MCF 10A (cell line): ENCODE measurements around the gene TNFAIP2. TPM values are rescaled to one million over a fixed set of nuclear protein-coding genes. Genes with fewer than 3 reads are reported as not detected.

Experiments used
- Bru-seq: library from RNA; stranded (reverse); fragments of 400-500 nt; gene quantifications from one replicate; lab custom pipeline; 2021; lab: Mats Ljungman, UMichigan
- BruChase-seq, 2 experiments: library from RNA; stranded (reverse); fragments of 400-500 nt; gene quantifications; one replicate each; lab custom pipeline; 2021; lab: Mats Ljungman, UMichigan
- BruUV-seq: library from RNA; stranded (reverse); fragments of 400-500 nt; replicated peaks from 2 replicates; lab custom pipeline; 2021; lab: Mats Ljungman, UMichigan
- CTCF ChIA-PET: fragments of 300-600 bp; sonication (Branson Sonifier 250); formaldehyde crosslinking; extraction: SDS; loops from one replicate; lab custom pipeline; 2021; ENCODE audit warnings: antibody characterized with exemption, inconsistent platforms; lab: Yijun Ruan, JAX
- POLR2A ChIA-PET: fragments of 300-600, 350-650 bp; sonication (Branson Sonifier 250); formaldehyde crosslinking; extraction: SDS; loops from one replicate; lab custom pipeline; 2020; ENCODE audit warnings: antibody characterized with exemption, inconsistent platforms; lab: Yijun Ruan, JAX
- DNase-seq: peaks from one replicate; pipeline ENCODE4 v3.0.0-alpha.2; 2018; ENCODE audit not compliant: unreplicated experiment
- H3K27ac Mint-ChIP-seq: one replicate; pipeline ENCODE4 v1.8.0; 2022; ENCODE audit warnings: mild to moderate bottlenecking, low read depth, mixed read lengths; ENCODE audit not compliant: unreplicated experiment
- H3K27me3 Mint-ChIP-seq: one replicate; pipeline ENCODE4 v1.8.0; 2022; ENCODE audit warnings: mixed read lengths; ENCODE audit not compliant: insufficient read depth, unreplicated experiment
- H3K36me3 Mint-ChIP-seq: one replicate; pipeline ENCODE4 v1.8.0; 2022; ENCODE audit warnings: mild to moderate bottlenecking, moderate library complexity, mixed read lengths; ENCODE audit not compliant: insufficient read depth, unreplicated experiment
- H3K4me1 Mint-ChIP-seq: one replicate; pipeline ENCODE4 v1.8.0; 2022; ENCODE audit warnings: mixed read lengths; ENCODE audit not compliant: insufficient read depth, unreplicated experiment
- H3K4me3 Mint-ChIP-seq: one replicate; pipeline ENCODE4 v1.8.0; 2022; ENCODE audit warnings: mild to moderate bottlenecking, moderate library complexity, mixed read lengths; ENCODE audit not compliant: unreplicated experiment
- H3K9me3 Mint-ChIP-seq: one replicate; pipeline ENCODE4 v1.8.0; 2022; ENCODE audit warnings: mixed read lengths; ENCODE audit not compliant: unreplicated experiment
- intact Hi-C: fragments of 100-400 bp; cut with micrococcal nuclease; formaldehyde crosslinking; loops from 2 replicates; pipeline ENCODE4 v1.14.1; 2022
- long read RNA-seq: library from polyadenylated mRNA; stranded (forward); transcript quantifications from one replicate; pipeline ENCODE4 v2.0.0, GENCODE V29; 2022
- total RNA-seq: library from RNA; stranded (reverse); gene quantifications from 2 replicates; pipeline ENCODE4 v1.2.3, GENCODE V29; 2022
- TF ChIP-seq, protein P1 (sequence below): fragments of 200-600 bp; IDR thresholded peaks from one replicate; pipeline ENCODE4 v1.8.0; 2022; ENCODE audit warnings: antibody characterized with exemption, mild to moderate bottlenecking; ENCODE audit not compliant: unreplicated experiment

Gene TNFAIP2, protein sequence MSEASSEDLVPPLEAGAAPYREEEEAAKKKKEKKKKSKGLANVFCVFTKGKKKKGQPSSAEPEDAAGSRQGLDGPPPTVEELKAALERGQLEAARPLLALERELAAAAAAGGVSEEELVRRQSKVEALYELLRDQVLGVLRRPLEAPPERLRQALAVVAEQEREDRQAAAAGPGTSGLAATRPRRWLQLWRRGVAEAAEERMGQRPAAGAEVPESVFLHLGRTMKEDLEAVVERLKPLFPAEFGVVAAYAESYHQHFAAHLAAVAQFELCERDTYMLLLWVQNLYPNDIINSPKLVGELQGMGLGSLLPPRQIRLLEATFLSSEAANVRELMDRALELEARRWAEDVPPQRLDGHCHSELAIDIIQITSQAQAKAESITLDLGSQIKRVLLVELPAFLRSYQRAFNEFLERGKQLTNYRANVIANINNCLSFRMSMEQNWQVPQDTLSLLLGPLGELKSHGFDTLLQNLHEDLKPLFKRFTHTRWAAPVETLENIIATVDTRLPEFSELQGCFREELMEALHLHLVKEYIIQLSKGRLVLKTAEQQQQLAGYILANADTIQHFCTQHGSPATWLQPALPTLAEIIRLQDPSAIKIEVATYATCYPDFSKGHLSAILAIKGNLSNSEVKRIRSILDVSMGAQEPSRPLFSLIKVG
- total RNA-seq (17.9 and 19.1 TPM in 2 replicates), Bru-seq, nascent RNA (percentile 38 among the genes with signal in this experiment), BruChase-seq, experiment 1, labeled RNA remaining after a 6-hour chase (percentile 58 among the genes with signal in this experiment), BruChase-seq, experiment 2, labeled RNA remaining after a 2-hour chase (percentile 44 among the genes with signal in this experiment)
- long read RNA-seq, full-length matches to known transcripts: 3 of 19 reads
- long read RNA-seq, partial matches to known transcripts: 8 of 19 reads
- long read RNA-seq, other reads (novel, unspliced or antisense): 8 of 19 reads

DNA sequence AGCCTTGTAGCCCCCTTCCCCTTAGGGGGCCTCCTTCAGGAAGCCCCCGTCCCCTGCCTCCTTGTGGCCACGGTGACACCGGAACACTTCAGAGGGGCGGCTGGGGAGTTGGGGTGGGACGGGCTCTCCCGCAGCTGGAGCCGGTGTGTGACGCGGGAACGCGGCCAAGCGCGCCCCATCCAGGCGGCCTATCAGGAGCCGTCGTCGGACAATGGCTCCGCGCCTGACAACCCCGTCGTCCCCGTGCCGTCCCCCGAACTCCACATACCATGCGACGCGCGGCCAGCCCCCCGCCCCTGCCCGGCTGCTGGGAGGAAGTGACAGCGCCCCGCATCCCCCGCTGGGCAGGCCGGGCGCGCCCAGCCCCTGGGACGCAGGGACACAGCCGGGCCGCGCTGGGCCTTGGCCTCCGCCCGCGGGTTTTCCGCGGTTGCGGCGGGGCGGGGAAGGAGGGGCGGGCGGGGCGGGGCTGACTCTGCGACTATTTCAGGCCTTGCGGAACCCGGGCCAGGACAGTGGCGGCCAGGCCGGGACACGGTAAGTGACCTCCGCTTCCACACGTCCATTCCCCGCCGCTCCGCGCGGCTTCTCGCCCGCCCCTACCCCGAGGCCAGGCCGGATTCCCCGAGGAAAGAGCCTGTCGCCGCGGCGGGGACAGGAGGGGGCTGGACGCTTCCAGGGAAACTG, at the start of gene TNFAIP2:
Gene TNFAIP2 (plus strand): TSS at position 515 of the 687 bp plus-strand sequence. CDS start 2,997 bp downstream, outside the sequence.
- POLR2A ChIA-PET: no interaction called here

DNA sequence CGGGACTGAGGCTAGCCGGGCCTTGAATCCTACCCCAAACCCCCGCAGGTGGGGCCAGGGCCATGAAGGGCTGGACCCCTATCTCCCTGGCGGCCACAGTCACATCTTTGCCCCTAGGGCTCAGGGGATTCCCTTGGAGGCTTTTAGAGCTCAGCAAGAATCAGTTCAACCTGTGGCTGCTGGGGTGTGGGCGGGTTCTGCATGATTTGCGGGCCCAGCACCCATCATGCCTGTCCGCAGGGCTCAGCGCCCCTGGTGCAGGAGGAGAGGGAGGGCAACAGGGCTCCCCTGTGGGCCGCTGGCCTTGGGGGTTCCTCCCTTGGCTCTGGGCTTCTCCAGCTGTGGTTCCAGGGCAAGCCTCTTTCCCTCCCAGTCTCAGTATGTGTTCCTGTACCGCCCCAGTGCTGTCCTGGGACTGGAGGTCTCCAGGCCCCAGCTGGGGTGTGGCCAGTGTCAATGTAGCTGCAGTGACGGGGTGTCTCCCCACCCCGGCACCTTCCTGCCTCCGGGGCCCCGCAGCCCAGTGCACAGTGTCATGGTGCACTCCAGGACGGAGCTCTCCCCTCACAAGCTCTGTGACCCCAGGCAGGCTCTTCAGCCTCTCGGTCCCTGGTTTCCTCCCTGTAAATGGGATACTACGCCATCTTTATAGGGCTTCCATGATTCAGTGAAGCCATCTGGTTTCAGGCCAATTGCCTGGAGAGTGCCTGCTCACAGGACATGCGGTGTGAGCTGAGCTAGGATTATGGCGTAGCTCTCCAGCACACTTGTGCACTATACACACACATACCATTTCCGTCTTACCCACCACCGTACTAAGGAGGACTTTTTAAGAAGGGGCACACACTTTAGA, 49.2 kb upstream of the TNFAIP2 start:
- ChIA-PET CTCF (interaction anchor here (0.5 to 3.0 kb wide), 16 partner anchors 23 to 503 kb away, joined by 3 to 20 read pairs (median 4); no protein-coding TSS in a partner anchor), POLR2A (interaction anchor here (0.6 to 1.4 kb wide), 7 partner anchors 17 to 80 kb away, joined by 3 to 4 read pairs (median 3); partner anchors contain the start of gene CDC42BPB)
- Mint-ChIP-seq H3K4me3 (no peak overlapping the region), H3K27ac (no peak overlapping the region), H3K36me3 (no peaks in the 10 kb centered on the region), H3K27me3 (no peaks in the 10 kb centered on the region), H3K4me1 (peaks cover 6% of the 10 kb centered on the region), H3K9me3 (no peaks in the 10 kb centered on the region)
- no peak for DNase-seq
- TF ChIP-seq, protein P1, sequence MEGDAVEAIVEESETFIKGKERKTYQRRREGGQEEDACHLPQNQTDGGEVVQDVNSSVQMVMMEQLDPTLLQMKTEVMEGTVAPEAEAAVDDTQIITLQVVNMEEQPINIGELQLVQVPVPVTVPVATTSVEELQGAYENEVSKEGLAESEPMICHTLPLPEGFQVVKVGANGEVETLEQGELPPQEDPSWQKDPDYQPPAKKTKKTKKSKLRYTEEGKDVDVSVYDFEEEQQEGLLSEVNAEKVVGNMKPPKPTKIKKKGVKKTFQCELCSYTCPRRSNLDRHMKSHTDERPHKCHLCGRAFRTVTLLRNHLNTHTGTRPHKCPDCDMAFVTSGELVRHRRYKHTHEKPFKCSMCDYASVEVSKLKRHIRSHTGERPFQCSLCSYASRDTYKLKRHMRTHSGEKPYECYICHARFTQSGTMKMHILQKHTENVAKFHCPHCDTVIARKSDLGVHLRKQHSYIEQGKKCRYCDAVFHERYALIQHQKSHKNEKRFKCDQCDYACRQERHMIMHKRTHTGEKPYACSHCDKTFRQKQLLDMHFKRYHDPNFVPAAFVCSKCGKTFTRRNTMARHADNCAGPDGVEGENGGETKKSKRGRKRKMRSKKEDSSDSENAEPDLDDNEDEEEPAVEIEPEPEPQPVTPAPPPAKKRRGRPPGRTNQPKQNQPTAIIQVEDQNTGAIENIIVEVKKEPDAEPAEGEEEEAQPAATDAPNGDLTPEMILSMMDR: no peak
- intact Hi-C loops: loop anchor here (10.0 kb wide), 1 partner anchor 379 kb away; no protein-coding TSS in a partner anchor
- no TSS peak for BruUV-seq

More for the DNA sequence above, at the start of gene TNFAIP2:
- CTCF ChIA-PET: no interaction called here
- TF ChIP-seq, protein P1: no peak
- intact Hi-C loops: no loop called here
- Mint-ChIP-seq H3K27ac (no peak within 1 kb of the TSS), H3K9me3 (no peaks in the 10 kb centered on the region), H3K27me3 (no peaks in the 10 kb centered on the region), H3K4me1 (peaks cover 22% of the 10 kb centered on the region), H3K4me3 (peak within 1 kb of the TSS; percentile 62), H3K36me3 (no peaks in the 10 kb centered on the region)
- no peak for DNase-seq
- BruUV-seq: no TSS peak

DNA sequence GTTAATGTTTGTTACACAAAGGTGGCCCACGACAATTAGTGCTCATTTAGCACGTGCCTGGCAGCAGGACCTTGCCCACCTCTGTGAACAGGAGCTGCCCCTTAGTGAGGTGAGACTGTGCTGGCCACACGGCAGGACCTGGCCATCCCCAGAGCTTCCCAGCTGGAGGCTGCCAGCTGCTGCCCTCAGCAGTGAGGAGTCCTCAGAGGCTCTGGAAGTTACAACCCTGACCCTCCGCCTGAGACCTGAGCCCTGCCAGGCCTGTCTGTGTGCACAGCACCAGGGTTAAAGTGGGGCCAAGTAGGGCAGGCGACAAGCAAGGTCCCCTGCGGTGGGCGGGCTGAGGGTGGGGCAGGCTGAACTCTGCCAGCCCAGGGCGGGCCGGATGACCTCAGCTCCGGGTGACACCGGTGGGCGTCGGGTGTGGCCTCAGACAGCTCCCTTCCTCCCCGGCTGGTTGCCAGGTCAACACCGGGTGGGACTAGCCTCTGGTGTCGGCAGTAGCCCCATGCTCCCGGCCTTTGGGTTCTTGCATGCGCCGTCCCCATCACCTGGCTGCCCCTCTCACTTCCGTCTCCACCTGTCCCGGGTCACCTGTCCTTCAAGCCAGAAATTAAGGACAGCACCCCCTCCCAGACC, 48.4 kb upstream of the TNFAIP2 start:
- no TSS peak for BruUV-seq
- DNase-seq: no peak
- Mint-ChIP-seq H3K27me3 (no peaks in the 10 kb centered on the region), H3K4me3 (no peak overlapping the region), H3K9me3 (no peaks in the 10 kb centered on the region), H3K27ac (no peak overlapping the region), H3K4me1 (peaks cover 6% of the 10 kb centered on the region), H3K36me3 (no peaks in the 10 kb centered on the region)
- ChIA-PET CTCF (interaction anchor here (0.5 to 3.0 kb wide), 18 partner anchors 22 to 379 kb away, joined by 3 to 20 read pairs (median 4); no protein-coding TSS in a partner anchor), POLR2A (interaction anchor here (0.7 to 1.4 kb wide), 5 partner anchors 19 to 1608 kb away, joined by 3 to 4 read pairs (median 3); no protein-coding TSS in a partner anchor)
- TF ChIP-seq, protein P1: no peak
- intact Hi-C loops: loop anchor here (5.0 to 10.0 kb wide), 2 partner anchors 317 to 380 kb away; no protein-coding TSS in a partner anchor
